Upper lobe of left lung (tissue), 6 donors: Measurements from ENCODE around the gene PSMC1. TPM values are rescaled to one million over a fixed set of nuclear protein-coding genes. Genes with fewer than 3 reads are reported as not detected.

Experiments used
- ATAC-seq, 2 donors: fragments of 200-7000 bp; cut with Tn5 transposase; one replicate each; pipeline ENCODE4 v1.9.1; 2022; ENCODE audit warnings: mild to moderate bottlenecking in 2 of 2, moderate library complexity in 2 of 2; ENCODE audit not compliant: low FRiP score in 2 of 2
- DNase-seq, 2 donors: peaks; one replicate each; pipeline ENCODE4 v3.0.0-alpha.2; 2019 to 2020
- H3K27ac ChIP-seq, 4 donors: fragments of 200-600 bp; sonication (generic); one replicate each; pipeline ENCODE4 v1.5.1; 2016 to 2019
- H3K27me3 ChIP-seq, 4 donors: fragments of 200-600 bp; sonication (generic); one replicate each; pipeline ENCODE4 v1.5.1; 2017 to 2019
- H3K36me3 ChIP-seq, 4 donors: fragments of 200-600 bp; sonication (generic); one replicate each; pipeline ENCODE4 v1.5.1; 2016 to 2019
- H3K4me1 ChIP-seq, 4 donors: fragments of 200-600 bp; sonication (generic); one replicate each; pipeline ENCODE4 v1.5.1; 2018 to 2019
- H3K4me3 ChIP-seq, 4 donors: fragments of 200-600 bp; sonication (generic); one replicate each; pipeline ENCODE4 v1.5.1; 2017 to 2019; ENCODE audit warnings: mild to moderate bottlenecking in 2 of 4, moderate library complexity in 1 of 4
- H3K9me3 ChIP-seq, 4 donors: fragments of 200-600 bp; sonication (generic); one replicate each; pipeline ENCODE4 v1.5.1; 2018 to 2019
- CTCF ChIP-seq, 6 experiments: fragments of 450-650 bp in 4 of 6; fragments of 200-600 bp in 2 of 6; sonication (generic) in 2 of 6; IDR thresholded peaks; one replicate each; pipeline ENCODE4 v1.5.1; 2016 to 2019; ENCODE audit warnings: antibody characterized with exemption in 6 of 6
- EP300 ChIP-seq, 4 donors: sonication (generic); formaldehyde crosslinking; IDR thresholded peaks; one replicate each; pipeline ENCODE4 v1.5.1; 2017; ENCODE audit warnings: antibody characterized with exemption in 4 of 4, control low read depth in 2 of 4
- POLR2A ChIP-seq, 4 donors: fragments of 450-650 bp; IDR thresholded peaks; one replicate each; pipeline ENCODE4 v1.5.1; 2016 to 2017; ENCODE audit warnings: antibody characterized with exemption in 4 of 4, mild to moderate bottlenecking in 2 of 4
- POLR2AphosphoS5 ChIP-seq, 2 donors: sonication (generic); formaldehyde crosslinking; IDR thresholded peaks; one replicate each; pipeline ENCODE4 v1.5.1; 2017; ENCODE audit warnings: antibody characterized with exemption in 2 of 2
- WGBS, 2 donors: methylation state at CpG; one replicate each; pipeline ENCODE4 v1.1.5; 2017 to 2018; 5-methylcytosine and 5-hydroxymethylcytosine counted together
- total RNA-seq, 6 donors: library from RNA; depleted of rRNA in 4 of 6; stranded (reverse); fragments of >200 nt in 4 of 6; gene quantifications; one replicate each; pipeline versions ENCODE4 v1.1.0 to v1.2.1, GENCODE V29; 2016 to 2021
- donor health status: DM: no; HTN: no; CAD: no; lungs with moderate emphysema.
- donor health status: DM: no; HTN: yes; CAD: no; lungs with severe emphysema.

The PSMC1 gene
- total RNA-seq, 6 donors from 2014 or later = 29.3 to 101 (median 72.7) TPM

GRCh38 chr14:90280096-90280495 is 23.7 kb downstream of the PSMC1 start:
- peaks cover 0 to 6% (median 5%) of the 10 kb centered on the region in 4 donors for H3K4me1 ChIP-seq
- no peaks in the 10 kb centered on the region for H3K27me3 ChIP-seq
- 94 to 96% methylated on average over 7 of the region's 7 CpGs for WGBS, 2 donors
- no peak overlapping the region for H3K4me3 ChIP-seq
- DNase-seq (no peak), ATAC-seq (no peak)
- TF ChIP-seq POLR2AphosphoS5 (IDR thresholded peaks at IDR 0.05) = no peak
- no peak for TF ChIP-seq CTCF (IDR thresholded peaks at IDR 0.05)
- no peak for TF ChIP-seq EP300 (IDR thresholded peaks at IDR 0.05)
- no peak overlapping the region for H3K27ac ChIP-seq
- peaks cover 16 to 87% (median 43%) of the 10 kb centered on the region in 4 donors for H3K36me3 ChIP-seq
- H3K9me3 ChIP-seq = no peaks in the 10 kb centered on the region

GRCh38 chr14:90281261-90281660 is 24.9 kb downstream of the PSMC1 start:
- Histone ChIP-seq H3K27me3 (no peaks in the 10 kb centered on the region), H3K4me1 (no peaks in the 10 kb centered on the region), H3K36me3 (peaks cover 21 to 87% (median 45%) of the 10 kb centered on the region in 4 donors), H3K9me3 (no peaks in the 10 kb centered on the region), H3K4me3 (no peak overlapping the region), H3K27ac (no peak overlapping the region)
- 89 to 90% methylated on average over 8 of the region's 8 CpGs for WGBS, 2 donors
- DNase-seq = no peak
- TF ChIP-seq EP300 (IDR thresholded peaks at IDR 0.05) (no peak), CTCF (IDR thresholded peaks at IDR 0.05) (no peak), POLR2AphosphoS5 (IDR thresholded peaks at IDR 0.05) (no peak), POLR2A (IDR thresholded peaks at IDR 0.05) (no peak)
- ATAC-seq = no peak

GRCh38 chr14:90281756-90282155 is 25.4 kb downstream of the PSMC1 start:
- peaks cover 23 to 87% (median 47%) of the 10 kb centered on the region in 4 donors for H3K36me3 ChIP-seq
- H3K27me3 ChIP-seq = no peaks in the 10 kb centered on the region
- no peaks in the 10 kb centered on the region for H3K4me1 ChIP-seq
- no peak overlapping the region for H3K4me3 ChIP-seq
- no peak overlapping the region for H3K27ac ChIP-seq
- no peak for ATAC-seq
- H3K9me3 ChIP-seq = no peaks in the 10 kb centered on the region
- DNase-seq = no peak
- TF ChIP-seq EP300 (IDR thresholded peaks at IDR 0.05) (no peak), POLR2AphosphoS5 (IDR thresholded peaks at IDR 0.05) (no peak), CTCF (IDR thresholded peaks at IDR 0.05) (no peak), POLR2A (IDR thresholded peaks at IDR 0.05) (no peak)

- Histone ChIP-seq H3K36me3 (peaks cover 23 to 89% (median 45%) of the 10 kb centered on the region in 4 donors), H3K4me3 (no peak overlapping the region), H3K9me3 (no peaks in the 10 kb centered on the region), H3K27ac (no peak overlapping the region), H3K4me1 (peaks cover 0 to 8% (median 3%) of the 10 kb centered on the region in 4 donors), H3K27me3 (no peaks in the 10 kb centered on the region)
- TF ChIP-seq POLR2AphosphoS5 (IDR thresholded peaks at IDR 0.05) (no peak), EP300 (IDR thresholded peaks at IDR 0.05) (no peak), CTCF (IDR thresholded peaks at IDR 0.05) (no peak), POLR2A (IDR thresholded peaks at IDR 0.05) (no peak)
- no peak for DNase-seq
- ATAC-seq = no peak
- WGBS, 2 donors = 90 to 91% methylated on average over 14 of the region's 14 CpGs
Measured at GRCh38 chr14:90287791-90288190, 31.4 kb downstream of the PSMC1 start.

- no peaks in the 10 kb centered on the region for H3K27me3 ChIP-seq
- no peak for TF ChIP-seq POLR2A (IDR thresholded peaks at IDR 0.05)
- TF ChIP-seq EP300 (IDR thresholded peaks at IDR 0.05) = no peak
- TF ChIP-seq POLR2AphosphoS5 (IDR thresholded peaks at IDR 0.05) = no peak
- no peak for TF ChIP-seq CTCF (IDR thresholded peaks at IDR 0.05)
- H3K4me1 ChIP-seq = peaks cover 0 to 8% (median 3%) of the 10 kb centered on the region in 4 donors
- H3K27ac ChIP-seq = peak overlapping the region in 2 of 4 donors; percentile 0 to 69
- no peak overlapping the region for H3K4me3 ChIP-seq
- ATAC-seq (no peak), DNase-seq (no peak)
- H3K9me3 ChIP-seq = no peaks in the 10 kb centered on the region
- 61 to 77% methylated on average over 12 of the region's 12 CpGs for WGBS, 2 donors
- H3K36me3 ChIP-seq = peaks cover 23 to 89% (median 49%) of the 10 kb centered on the region in 4 donors
Measured at GRCh38 chr14:90288651-90289355, 32.5 kb downstream of the PSMC1 start.
